Fibroblast of skin of right quadriceps (primary cell): ENCODE results near the gene LPO.

Source experiments
- DNase-seq: peaks from one replicate; pipeline ENCODE4 v3.0.0-alpha.2; 2013

The LPO gene

GRCh38 chr17:58238147-58238634 lies at the start of gene LPO:
Gene LPO (plus strand): TSS chr17:58238584. CDS start chr17:58242980, 4,396 bp downstream.
- no peak for DNase-seq

GRCh38 chr17:58189436-58190146 lies 48.8 kb upstream of the LPO start:
- DNase-seq = peak; percentile 85

DNA sequence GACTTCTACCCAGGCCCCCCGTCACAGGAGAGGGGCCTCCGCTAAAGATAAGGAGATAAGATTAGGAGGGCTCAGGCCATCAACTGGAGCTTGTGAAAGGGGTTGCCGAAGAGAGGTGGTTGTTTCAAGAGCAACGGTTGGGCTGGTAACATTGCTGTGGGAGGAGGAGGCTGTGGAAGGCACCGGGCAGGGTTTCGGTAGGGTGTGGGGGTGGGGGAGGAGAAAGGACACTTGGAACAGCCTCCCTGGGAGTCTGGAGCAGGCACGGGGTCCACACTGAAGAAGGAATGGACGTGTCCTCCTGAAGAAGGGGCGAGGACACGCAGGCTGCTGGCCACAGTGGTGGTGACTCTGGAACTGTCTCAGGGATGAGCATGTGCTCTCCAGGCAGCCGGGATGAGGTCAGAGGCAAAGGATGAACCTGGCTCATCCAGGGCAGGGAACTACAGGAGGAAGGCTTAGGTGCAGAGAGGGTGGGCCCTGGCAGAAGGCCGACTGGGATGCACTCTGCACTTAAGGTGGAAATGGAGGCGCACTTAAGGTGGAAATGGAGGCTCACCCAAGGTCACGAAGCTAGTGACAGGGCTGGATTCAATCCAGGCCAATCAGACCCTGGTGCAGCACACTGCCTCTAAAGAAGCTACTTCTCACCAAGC lies 47.0 kb upstream of the LPO start:
- no peak for DNase-seq

DNA sequence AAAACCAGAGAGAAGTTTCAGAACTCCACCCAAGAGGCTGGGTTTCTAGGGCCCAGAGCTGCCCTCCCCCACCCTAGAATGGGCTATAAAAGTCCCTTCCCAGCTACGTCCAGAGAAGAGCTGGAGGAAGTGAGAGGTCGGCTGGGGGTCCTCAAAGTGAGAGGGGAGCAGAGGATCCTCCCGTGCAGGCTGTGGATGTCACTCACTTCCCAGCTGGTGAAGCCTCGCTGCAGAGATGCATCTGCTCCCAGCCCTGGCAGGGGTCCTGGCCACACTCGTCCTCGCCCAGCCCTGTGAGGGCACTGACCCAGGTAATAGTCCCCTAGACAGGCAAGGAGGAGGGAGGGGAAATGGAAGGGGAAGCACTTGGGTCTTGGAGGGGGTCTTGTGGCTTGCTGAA lies 45.8 kb upstream of the LPO start, which contains the start of gene EPX:
TSS of gene EPX (plus strand) at position 115 of the 400 bp plus-strand sequence. CDS start at position 236, 121 bp downstream.
- no peak for DNase-seq

DNA sequence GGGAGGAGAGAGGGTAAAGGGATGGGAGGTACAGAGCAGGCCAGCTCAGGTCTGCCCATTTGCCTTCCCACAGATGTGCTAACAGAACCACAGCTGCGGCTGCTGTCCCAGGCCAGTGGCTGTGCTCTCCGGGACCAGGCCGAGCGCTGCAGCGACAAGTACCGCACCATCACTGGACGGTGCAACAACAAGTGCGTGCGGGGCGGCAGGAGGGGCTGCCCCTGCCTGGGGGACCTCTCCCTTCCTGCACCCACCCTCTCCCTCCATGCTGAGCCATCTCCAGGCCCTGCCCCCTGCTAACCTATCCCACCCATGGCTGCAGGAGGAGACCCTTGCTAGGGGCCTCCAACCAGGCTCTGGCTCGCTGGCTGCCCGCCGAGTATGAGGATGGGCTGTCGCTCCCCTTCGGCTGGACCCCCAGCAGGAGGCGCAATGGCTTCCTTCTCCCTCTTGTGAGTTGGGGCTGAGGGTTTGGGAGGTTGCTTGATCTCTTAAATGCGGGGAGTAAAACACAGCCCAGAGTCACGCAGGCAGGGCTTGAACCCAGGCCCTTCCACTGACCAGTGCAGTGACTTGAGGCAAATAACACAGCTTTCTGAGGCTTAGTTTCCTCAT lies 44.6 kb upstream of the LPO start:
- DNase-seq = no peak

GRCh38 chr17:58195518-58196123 lies 42.8 kb upstream of the LPO start:
- no peak for DNase-seq

DNA sequence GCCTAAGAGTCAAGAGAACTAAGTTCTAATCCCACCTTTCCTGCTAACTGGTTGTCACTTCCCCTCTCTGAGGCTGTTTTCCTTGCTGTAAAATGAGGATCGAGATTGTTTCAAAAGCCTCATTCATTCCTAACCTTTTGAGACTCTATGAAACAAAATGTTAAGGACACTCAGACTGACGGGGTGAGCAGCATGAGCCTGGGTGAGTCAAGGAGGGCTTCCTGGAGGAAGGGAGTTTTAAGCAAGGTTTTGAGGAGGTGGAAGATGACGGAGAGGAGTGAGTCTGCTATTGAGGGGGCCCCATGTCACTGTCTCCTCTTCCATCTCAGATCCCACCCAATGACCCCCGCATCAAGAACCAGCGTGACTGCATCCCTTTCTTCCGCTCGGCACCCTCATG lies 41.8 kb upstream of the LPO start:
- DNase-seq = no peak

- peak; percentile 49 for DNase-seq
Measured at GRCh38 chr17:58200024-58200633, 38.3 kb upstream of the LPO start.

GRCh38 chr17:58202859-58203258 lies 35.5 kb upstream of the LPO start:
- DNase-seq = no peak

- DNase-seq = no peak
Measured at GRCh38 chr17:58204796-58205195, 33.6 kb upstream of the LPO start.

- no peak for DNase-seq
Measured at GRCh38 chr17:58205936-58206335, 32.4 kb upstream of the LPO start.

- no peak for DNase-seq
Measured at GRCh38 chr17:58207451-58207850, 30.9 kb upstream of the LPO start.

GRCh38 chr17:58208344-58208743 lies 30.0 kb upstream of the LPO start:
- DNase-seq = no peak

- DNase-seq = no peak
Measured at GRCh38 chr17:58210922-58211321, 27.5 kb upstream of the LPO start.

- no peak for DNase-seq
Measured at GRCh38 chr17:58215685-58216084, 22.7 kb upstream of the LPO start.

DNA sequence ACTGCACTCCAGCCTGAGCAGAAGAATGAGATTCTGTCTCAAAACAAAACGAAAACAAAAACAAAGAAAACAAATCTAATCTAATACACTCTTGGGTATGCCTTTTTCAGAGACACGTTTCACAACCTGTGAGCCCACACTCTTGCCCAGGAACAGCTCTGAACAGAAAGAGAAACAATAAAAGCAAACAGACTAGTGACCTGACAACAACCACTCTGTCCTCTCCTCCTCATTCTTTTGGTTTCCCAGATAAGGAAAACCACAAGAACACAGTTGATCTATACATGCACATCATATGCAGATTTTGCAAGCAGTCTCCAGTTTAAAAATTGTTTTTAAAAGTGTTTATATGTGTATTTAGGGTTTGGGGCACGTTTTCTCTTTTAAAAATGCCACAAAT lies 20.6 kb upstream of the LPO start:
- DNase-seq = no peak

- DNase-seq = peak; percentile 90
Measured at GRCh38 chr17:58219007-58219788, 19.2 kb upstream of the LPO start, which contains the start of gene MKS1. Gene MKS1 (minus strand): TSS chr17:58219255. CDS start chr17:58219230, 25 bp downstream.

DNA sequence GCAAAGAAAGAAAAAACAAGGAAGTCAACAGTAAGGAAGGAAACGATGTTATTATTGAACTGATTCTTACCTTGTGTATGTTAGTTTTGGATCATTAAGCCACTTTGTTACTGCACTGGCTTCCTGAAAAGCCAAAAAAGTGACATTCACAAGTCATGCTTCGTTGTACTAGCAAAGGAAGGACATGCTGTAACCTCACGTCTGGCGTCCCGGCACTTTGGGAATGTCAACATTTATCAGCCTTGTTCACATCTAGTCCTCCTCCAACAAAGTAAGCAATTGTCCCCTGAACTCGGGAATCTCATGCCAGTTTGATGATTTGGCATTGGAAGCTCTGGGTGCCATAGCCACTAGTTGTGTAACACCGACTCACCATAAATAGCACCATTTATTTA lies 18.6 kb upstream of the LPO start:
- no peak for DNase-seq

DNA sequence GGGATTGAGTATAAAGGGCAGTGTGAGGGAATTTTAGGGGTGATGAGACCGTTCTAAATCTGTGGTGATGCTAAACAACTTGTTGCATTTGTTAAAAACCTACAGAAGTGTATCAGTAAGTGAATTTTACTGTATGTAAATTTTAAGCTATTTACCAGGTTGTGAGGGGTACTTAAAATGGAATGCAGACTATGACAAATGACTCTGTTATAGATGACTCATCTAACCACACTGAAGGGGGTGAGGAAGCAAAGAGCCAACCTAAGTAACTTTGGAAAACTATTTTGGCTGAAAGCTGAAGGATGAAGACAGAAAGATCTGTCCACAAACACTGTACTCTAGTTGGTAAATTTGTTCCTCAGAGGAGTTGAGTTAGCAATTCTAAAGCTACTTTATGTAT lies 14.1 kb upstream of the LPO start:
- DNase-seq = peak; percentile 83

GRCh38 chr17:58227733-58228132 lies 10.7 kb upstream of the LPO start:
- DNase-seq = no peak

GRCh38 chr17:58228679-58229078 lies 9.7 kb upstream of the LPO start:
- DNase-seq = no peak

- DNase-seq = no peak
Measured at GRCh38 chr17:58229384-58229783, 9.0 kb upstream of the LPO start.
